ENCODE data around the gene FAF1. TPM values are rescaled to one million over a fixed set of nuclear protein-coding genes. Genes with fewer than 3 reads are reported as not detected.

The FAF1 gene
- total and polyA plus RNA-seq, 2 experiments from 2014 or later: 7.2 to 49.1 TPM

DNA sequence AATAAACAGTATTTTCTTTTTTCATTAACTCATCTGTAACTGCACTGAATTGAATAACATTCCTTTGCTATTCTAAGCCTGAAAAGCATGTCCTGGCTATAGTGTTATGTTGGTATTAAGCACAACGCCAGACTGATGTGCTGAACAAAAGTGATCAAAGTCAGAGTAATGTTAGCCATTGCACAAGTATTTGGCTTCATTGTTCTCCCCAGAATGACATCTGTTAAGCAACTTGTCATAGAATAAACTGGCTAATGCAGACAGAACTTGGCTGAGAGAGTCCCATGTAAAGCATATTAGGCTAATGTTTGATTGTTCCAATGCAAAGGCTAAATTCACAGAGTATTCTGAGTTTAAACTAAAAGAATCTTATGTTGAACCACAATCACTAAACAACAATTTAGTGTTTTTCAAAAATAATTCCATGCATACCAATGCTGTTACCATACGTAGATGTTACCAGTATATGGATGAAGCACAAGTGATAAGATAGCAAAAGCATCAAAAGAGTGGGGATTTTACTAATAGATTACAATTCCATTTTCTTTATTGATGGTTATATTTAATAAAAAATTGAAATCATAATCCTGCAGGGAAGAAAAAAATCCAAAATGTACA is 301.5 kb downstream of the FAF1 start:
- Histone ChIP-seq H3K36me3 (ENCODE audit: low read depth) (no peaks in the 10 kb centered on the region), H3K4me3 (no peak overlapping the region), H3F3A (ENCODE audit: insufficient read depth) (peaks cover 20% of the 10 kb centered on the region; the same call in 1 of the 2 replicates), H3K9ac (no peak overlapping the region), H3K4me1 (ENCODE audit: insufficient read depth) (peaks cover 26% of the 10 kb centered on the region), H3K79me2 (ENCODE audit: insufficient read depth) (no peaks in the 10 kb centered on the region), H3K4me2 (ENCODE audit: unreplicated experiment) (peak overlapping the region; percentile 7), H4K20me1 (ENCODE audit: insufficient read depth) (no peaks in the 10 kb centered on the region), H3K27me3 (replicated peaks; ENCODE audit: insufficient read depth) (no peaks in the 10 kb centered on the region), H3K9me3 (ENCODE audit: low read depth) (no peaks in the 10 kb centered on the region), H3K27ac (peak overlapping the region; percentile 3; the same call in 1 of the 2 replicates), H2AFZ (no peak overlapping the region), H3K9me2 (ENCODE audit: insufficient read depth) (no peaks in the 10 kb centered on the region)
- WGBS, 2 experiments (ENCODE audit: low coverage in 1 of 2, low lambda C conversion rate in 2 of 2, missing lambda C conversion rate in 2 of 2): 7% methylated on average over 2 of the region's 2 CpGs
- TF ChIP-seq EZH2 (IDR thresholded peaks at IDR 0.05; ENCODE audit: insufficient read depth, poor library complexity, severe bottlenecking): no peak
- in situ Hi-C loops (cut with MboI): no loop called here
- peak; percentile 61 for DNase-seq

DNA sequence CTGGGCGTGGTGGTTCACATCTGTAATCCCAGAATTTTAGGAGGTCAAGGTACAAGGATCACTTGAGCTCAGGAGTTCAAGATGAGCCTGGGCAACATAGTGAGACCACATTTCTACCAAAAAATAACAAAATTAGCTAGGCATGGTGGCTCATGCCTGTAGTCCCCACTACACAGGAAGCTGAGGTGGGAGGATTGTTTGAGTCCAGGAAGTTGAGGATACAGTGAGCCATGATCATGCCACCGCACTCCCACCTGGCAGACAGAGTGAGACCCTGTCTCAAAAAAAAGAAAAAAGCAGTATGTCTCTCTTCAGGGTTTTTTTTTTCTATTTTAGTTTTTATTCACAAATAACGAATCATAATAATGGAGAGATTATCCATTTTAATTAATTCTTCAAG is 303.1 kb downstream of the FAF1 start:
- Histone ChIP-seq H3K4me2 (ENCODE audit: unreplicated experiment) (no peak overlapping the region), H3F3A (ENCODE audit: insufficient read depth) (peaks cover 16% of the 10 kb centered on the region; the same call in 1 of the 2 replicates), H2AFZ (no peak overlapping the region), H3K4me1 (ENCODE audit: insufficient read depth) (peaks cover 22% of the 10 kb centered on the region), H3K9me3 (ENCODE audit: low read depth) (no peaks in the 10 kb centered on the region), H3K36me3 (ENCODE audit: low read depth) (no peaks in the 10 kb centered on the region), H3K27me3 (replicated peaks; ENCODE audit: insufficient read depth) (no peaks in the 10 kb centered on the region), H3K4me3 (no peak overlapping the region), H3K79me2 (ENCODE audit: insufficient read depth) (no peaks in the 10 kb centered on the region), H3K9me2 (ENCODE audit: insufficient read depth) (no peaks in the 10 kb centered on the region), H3K27ac (no peak overlapping the region), H4K20me1 (ENCODE audit: insufficient read depth) (no peaks in the 10 kb centered on the region), H3K9ac (no peak overlapping the region)
- TF ChIP-seq EZH2phosphoT487 (IDR thresholded peaks at IDR 0.05; ENCODE audit: insufficient read depth, low read depth) (no peak), EZH2 (IDR thresholded peaks at IDR 0.05; ENCODE audit: insufficient read depth, poor library complexity, severe bottlenecking) (no peak)
- in situ Hi-C loops (cut with MboI): no loop called here
- WGBS, 2 experiments (ENCODE audit: low coverage in 1 of 2, low lambda C conversion rate in 2 of 2, missing lambda C conversion rate in 2 of 2): 99 to 100% methylated on average over 3 of the region's 3 CpGs
- DNase-seq: no peak

- H3K27ac ChIP-seq: no peak overlapping the region
- no peak overlapping the region for H2AFZ ChIP-seq
- 41 to 45% methylated on average over 3 of the region's 3 CpGs for WGBS, 2 experiments (ENCODE audit: low coverage in 1 of 2, low lambda C conversion rate in 2 of 2, missing lambda C conversion rate in 2 of 2)
- no peaks in the 10 kb centered on the region for H3K9me3 ChIP-seq (ENCODE audit: low read depth)
- H3F3A ChIP-seq (ENCODE audit: insufficient read depth): no peaks in the 10 kb centered on the region
- in situ Hi-C loops (cut with MboI): no loop called here
- no peak for TF ChIP-seq EZH2 (IDR thresholded peaks at IDR 0.05; ENCODE audit: insufficient read depth, poor library complexity, severe bottlenecking)
- TF ChIP-seq EZH2phosphoT487 (IDR thresholded peaks at IDR 0.05; ENCODE audit: insufficient read depth, low read depth): no peak
- no peak overlapping the region for H3K4me3 ChIP-seq
- H3K4me1 ChIP-seq (ENCODE audit: insufficient read depth): no peaks in the 10 kb centered on the region
- no peaks in the 10 kb centered on the region for H3K27me3 ChIP-seq (replicated peaks; ENCODE audit: insufficient read depth)
- no peak overlapping the region for H3K4me2 ChIP-seq (ENCODE audit: unreplicated experiment)
- H3K9ac ChIP-seq: no peak overlapping the region
- DNase-seq: no peak
- no peaks in the 10 kb centered on the region for H3K9me2 ChIP-seq (ENCODE audit: insufficient read depth)
- H4K20me1 ChIP-seq (ENCODE audit: insufficient read depth): no peaks in the 10 kb centered on the region
- no peaks in the 10 kb centered on the region for H3K79me2 ChIP-seq (ENCODE audit: insufficient read depth)
- H3K36me3 ChIP-seq (ENCODE audit: low read depth): no peaks in the 10 kb centered on the region
Measured at GRCh38 chr1:50651476-50652263, 308.4 kb downstream of the FAF1 start.

DNA sequence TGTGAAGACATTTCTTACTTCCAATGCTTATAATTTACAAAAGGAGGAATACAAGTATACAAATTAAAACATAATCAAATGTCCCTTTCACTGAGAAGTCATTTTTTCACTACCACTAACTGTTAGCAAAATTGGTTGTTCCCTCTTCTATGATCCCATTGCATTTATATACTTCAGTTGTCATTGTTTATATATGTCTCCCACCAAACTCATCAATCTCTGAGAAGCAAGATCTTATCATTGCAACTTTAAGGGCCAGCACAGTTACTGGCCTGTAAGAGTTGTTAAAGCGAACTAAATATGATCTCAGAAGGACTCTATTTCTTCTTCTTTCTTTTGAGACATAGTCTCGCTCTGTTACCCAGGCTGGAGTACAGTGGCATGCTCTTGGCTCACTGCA is 313.5 kb downstream of the FAF1 start:
- Histone ChIP-seq H3K4me3 (no peak overlapping the region), H2AFZ (no peak overlapping the region), H4K20me1 (ENCODE audit: insufficient read depth) (no peaks in the 10 kb centered on the region), H3K9ac (no peak overlapping the region), H3K4me2 (ENCODE audit: unreplicated experiment) (no peak overlapping the region), H3F3A (ENCODE audit: insufficient read depth) (no peaks in the 10 kb centered on the region), H3K79me2 (ENCODE audit: insufficient read depth) (no peaks in the 10 kb centered on the region), H3K9me3 (ENCODE audit: low read depth) (no peaks in the 10 kb centered on the region), H3K27ac (no peak overlapping the region), H3K36me3 (ENCODE audit: low read depth) (no peaks in the 10 kb centered on the region), H3K9me2 (ENCODE audit: insufficient read depth) (no peaks in the 10 kb centered on the region), H3K27me3 (replicated peaks; ENCODE audit: insufficient read depth) (no peaks in the 10 kb centered on the region), H3K4me1 (ENCODE audit: insufficient read depth) (no peaks in the 10 kb centered on the region)
- in situ Hi-C loops (cut with MboI): no loop called here
- no peak for DNase-seq
- no peak for TF ChIP-seq EZH2 (IDR thresholded peaks at IDR 0.05; ENCODE audit: insufficient read depth, poor library complexity, severe bottlenecking)
- no peak for TF ChIP-seq EZH2phosphoT487 (IDR thresholded peaks at IDR 0.05; ENCODE audit: insufficient read depth, low read depth)
- WGBS, 2 experiments (ENCODE audit: low coverage in 1 of 2, low lambda C conversion rate in 2 of 2, missing lambda C conversion rate in 2 of 2): 96 to 97% methylated on average over 2 of the region's 2 CpGs

Data from GM23248 (cell line).